Measurements from ENCODE around the gene ZNF836.

ZNF836 gene

DNA sequence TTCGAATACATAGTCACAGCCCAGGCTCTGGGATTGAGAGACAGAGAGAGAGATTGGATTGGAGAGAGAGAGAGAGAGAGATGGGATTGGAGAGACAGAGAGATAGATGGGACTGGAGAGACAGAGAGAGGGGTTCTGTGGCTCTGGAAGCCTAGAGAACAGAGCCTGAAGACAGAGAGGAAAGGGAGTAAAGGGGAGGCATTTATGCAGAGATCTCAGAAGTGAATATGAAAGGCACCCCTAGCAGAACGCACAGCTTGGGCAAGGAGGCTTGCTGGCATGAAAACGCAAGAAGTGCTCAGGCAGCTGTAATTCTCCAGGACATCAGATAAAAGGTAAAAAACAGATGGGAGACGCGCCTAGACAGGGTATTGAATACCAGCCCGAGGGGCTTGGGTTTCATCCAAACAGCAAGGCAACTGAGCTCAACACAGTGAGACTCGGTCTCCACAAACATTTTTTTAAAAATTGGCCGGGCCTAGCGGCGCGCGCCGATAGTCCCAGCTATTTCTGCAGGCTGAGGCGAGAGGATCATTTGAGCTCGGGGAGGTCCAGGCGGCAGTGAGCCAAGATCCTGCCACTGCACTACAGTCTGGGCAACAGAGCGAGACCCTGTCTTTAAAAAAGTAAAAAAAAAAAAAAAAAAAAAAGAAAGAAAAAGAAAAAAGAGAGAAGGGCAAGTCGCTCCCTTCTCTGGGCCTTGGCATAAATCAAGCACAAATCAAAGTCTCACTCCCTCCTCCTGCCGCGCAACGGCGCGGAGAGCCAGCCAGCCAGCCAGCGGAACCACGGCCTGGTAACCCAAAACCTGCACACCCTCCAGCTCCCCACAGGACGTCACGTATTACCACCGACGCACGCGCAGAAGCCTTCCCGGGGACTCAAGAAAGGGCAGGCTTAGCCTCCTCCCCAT, 17.7 kb upstream of the ZNF836 start:
- no peak for DNase-seq (ENCODE audit: low read depth, low spot score)

DNA sequence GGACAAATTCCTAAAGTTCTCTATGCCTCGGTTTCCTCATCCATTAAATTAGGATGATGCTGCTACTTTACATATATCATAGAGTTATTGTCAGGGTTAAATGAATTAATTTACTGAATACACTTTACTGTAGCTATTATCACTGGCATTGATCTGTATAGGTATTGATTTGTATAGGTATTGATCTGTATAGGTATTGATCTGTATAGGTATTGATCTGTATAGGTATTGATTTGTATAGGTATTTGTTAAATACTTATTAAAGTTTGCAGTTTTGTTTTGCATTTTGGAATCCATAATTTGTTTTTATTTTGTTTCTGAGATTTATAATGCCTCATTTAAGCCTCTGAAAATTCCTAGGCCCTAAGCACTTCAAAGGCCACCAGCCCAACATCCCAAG, 16.0 kb upstream of the ZNF836 start:
- DNase-seq (ENCODE audit: low read depth, low spot score) = no peak

DNA sequence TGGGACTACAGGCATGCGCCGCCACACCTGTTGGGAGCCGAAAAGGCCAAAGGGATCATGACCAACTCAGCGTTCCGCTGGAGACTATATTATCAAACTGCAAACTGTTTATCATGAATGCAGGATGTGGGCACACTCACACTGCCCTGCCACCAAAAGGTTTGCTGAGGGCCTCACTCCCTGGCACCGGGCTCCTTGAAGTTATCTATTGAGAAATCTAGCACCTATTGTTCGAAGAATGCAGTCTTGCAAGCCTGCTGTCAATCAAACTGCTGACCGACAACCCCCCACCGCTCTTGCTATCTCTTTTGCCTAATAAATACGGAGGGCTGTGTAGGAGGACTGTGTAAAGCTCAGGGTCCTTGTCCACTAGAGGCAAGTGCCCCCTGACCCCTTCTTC, 5.2 kb upstream of the ZNF836 start:
- no peak for DNase-seq (ENCODE audit: low read depth, low spot score)

DNA sequence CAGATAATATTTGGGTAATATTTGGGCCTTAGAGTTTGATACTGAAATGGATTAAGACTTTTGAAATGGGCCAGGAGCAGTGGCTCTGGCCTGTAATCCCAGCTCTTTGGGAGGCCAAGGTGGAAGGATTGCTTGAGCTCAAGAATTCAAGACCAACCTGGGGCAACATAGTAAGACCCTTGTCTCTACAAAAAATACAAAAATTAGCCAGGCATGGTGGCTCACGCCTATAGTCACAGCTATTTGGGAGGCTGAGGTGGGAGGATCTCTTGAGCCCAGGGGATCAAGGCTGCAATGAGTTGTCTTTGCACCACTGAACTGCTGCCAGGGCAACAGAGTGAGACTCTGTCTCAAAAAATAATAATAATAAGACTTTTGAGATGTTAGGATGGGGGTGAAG, 926 bp upstream of the ZNF836 start:
- no peak for DNase-seq (ENCODE audit: low read depth, low spot score)

DNA sequence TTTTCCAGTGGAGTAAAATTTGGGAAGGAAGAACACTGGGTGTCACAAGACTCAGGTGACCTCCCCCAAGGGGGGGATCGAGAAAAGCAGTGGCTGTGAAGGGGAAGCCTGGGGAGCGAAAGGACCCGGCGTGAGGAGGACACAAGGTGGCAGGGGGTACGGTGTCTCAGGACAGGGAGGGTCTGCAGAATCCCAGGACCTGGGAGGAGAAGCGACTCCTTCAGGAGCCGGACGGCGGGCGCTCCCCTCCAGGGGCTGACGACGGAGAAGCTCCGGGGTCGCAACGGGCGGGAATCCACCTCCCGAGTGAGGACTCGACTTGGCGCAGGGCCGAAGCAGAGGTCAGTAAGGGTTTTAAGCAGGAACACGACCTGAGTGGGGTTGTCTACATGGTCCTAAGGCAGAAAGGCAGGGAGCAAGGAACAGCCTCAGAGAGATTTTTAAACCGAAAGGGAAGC, 529 bp downstream of the ZNF836 start:
- DNase-seq (ENCODE audit: low read depth, low spot score) = no peak

DNA sequence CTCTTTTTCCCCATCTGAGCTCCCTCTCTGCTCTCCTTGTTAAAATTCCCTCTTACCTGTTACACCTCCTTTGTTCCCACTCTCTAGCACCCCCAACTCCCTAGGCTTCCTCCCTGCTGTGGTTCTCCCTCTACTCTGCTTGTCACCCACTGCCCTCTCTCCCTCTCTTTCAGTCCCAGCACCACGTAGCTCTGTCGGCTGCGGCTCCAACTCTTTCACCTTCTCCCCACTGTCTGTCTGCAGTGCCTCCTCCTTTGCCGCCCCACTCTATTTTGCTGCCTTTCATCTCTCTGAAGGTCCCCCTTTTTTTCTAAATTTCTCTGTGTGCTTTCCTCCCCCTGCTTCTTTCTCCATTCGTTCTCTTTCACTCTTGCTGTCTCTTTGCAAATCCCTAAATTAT, 1.1 kb downstream of the ZNF836 start:
- no peak for DNase-seq (ENCODE audit: low read depth, low spot score)

DNA sequence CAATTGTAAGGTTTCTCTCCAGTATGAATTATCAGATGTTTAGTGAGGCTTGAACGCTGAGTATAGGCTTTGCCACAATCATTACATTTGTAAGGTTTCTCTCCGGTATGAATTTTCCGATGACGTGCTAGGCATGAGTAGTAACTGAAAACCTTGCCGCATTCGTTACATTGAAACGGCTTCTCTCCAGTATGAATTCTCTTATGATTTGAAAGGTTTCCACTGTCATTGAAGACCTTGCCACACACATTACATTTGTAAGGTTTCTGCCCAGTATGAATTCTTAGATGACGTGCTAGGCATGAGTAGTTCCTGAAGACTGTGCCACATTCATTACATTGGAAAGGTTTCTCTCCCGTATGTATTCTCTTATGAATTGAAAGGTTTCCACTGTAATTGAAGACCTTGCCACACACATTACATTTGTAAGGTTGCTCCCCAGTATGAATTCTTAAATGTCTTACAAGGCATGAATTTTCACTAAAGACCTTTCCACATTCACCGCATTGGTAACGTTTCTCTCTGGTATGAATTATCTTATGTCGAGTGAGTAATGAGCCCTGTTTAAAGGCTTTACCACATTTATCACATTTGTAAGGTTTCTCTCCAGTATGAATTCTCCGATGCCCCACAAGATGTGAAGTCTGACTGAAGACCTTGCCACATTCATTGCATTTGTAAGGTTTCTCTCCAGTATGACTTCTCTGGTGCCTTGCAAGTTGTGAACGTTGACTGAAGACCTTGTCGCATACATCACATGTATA, 15.6 kb downstream of the ZNF836 start:
- DNase-seq (ENCODE audit: low read depth, low spot score) = no peak

DNA sequence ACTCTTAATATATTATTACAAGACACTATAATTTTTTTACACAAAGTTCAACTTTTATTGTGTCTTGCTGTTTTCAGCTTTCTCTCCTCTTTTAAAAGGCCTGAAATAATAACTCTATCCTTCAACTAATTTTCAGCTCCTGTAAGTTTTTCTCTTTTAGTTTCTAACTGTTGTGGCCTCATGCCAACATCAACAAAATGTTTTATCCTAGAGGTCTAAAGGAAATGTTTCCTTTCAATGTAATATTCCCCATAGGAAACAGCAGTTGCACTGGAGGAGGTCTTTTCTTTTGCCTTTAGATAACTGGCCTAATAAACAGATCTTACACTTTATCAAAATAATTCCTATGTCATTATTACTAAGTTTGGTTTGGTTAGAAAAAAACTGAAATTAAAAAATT, 23.2 kb downstream of the ZNF836 start:
- DNase-seq (ENCODE audit: low read depth, low spot score) = no peak

DNA sequence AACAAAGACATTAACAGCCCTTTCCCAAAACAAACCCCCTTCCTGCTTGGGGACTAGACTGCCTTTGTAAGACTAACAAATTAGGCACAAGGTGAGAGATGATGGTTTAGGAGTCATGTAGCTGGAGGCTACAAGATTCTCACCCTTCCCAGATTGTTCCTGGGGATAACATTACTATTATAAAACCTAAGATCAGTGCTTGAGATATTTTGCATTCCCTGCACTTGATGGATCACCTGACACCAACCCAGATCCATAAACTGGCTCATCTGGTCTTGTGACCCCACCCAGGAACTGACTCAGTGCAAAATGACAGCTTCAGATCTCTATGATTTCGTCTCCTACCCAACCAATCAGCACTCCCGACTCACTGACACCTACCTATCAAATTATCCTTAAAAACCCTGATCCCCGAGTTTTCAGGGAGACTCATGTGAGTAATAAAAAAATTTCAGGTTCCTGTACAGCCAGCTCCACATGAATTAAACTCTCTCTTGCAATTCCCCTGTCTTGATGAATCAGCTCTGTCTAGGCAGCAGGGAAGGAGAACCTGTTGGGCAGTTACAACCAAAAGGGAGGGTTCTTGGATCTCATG, 29.3 kb downstream of the ZNF836 start:
- no peak for DNase-seq (ENCODE audit: low read depth, low spot score)

DNA sequence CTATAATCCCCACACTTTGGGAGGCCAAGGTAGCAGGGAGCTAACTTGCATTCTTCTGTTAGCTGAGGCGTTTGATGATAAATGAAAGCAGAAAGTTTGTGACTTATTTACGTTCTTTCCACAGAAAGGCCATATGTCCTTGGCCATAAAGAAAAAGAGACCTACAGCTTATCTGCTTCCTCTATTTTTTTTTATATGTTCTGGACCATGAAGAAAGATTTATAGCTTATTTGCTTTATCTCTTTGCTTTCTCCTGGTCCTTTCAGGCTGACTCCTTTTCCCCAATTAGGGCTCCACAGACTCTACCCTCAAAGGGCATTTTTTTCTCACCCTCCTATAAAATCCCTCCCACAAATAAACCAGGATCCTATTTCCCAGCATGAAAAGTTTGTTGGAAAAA, 30.2 kb downstream of the ZNF836 start:
- no peak for DNase-seq (ENCODE audit: low read depth, low spot score)

DNA sequence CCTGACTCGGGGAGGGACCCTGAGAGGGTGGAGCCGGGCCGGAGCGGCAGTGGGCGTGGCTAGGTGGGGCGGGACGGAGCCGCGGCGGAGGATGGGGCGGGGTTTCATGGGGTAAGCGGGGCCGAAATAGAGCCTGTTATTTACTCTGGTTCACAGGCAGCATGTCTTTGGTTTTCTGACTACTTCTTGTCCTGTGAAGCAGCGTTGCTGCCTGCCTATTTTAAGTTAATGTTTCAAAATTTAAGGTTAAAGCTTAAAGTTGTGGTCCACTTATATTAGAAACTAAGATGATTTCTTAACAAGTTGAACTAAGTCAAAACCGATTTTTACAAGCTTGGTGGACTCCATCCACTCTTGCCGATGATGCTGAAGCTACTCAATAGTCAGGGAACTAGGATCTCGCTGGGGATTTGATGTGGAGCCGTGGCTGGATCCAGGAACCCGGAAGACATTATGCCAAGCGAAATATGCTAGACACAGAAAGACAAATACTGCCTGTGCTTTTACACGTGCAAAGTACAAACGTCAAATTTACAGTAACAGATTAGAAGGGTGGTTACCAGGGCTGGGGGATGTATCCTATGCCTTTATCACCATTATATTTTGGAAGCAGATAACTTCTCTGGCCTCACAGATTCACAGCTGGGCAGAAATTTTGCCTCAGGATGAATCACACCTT, 31.2 kb downstream of the ZNF836 start:
- DNase-seq (ENCODE audit: low read depth, low spot score) = no peak

DNA sequence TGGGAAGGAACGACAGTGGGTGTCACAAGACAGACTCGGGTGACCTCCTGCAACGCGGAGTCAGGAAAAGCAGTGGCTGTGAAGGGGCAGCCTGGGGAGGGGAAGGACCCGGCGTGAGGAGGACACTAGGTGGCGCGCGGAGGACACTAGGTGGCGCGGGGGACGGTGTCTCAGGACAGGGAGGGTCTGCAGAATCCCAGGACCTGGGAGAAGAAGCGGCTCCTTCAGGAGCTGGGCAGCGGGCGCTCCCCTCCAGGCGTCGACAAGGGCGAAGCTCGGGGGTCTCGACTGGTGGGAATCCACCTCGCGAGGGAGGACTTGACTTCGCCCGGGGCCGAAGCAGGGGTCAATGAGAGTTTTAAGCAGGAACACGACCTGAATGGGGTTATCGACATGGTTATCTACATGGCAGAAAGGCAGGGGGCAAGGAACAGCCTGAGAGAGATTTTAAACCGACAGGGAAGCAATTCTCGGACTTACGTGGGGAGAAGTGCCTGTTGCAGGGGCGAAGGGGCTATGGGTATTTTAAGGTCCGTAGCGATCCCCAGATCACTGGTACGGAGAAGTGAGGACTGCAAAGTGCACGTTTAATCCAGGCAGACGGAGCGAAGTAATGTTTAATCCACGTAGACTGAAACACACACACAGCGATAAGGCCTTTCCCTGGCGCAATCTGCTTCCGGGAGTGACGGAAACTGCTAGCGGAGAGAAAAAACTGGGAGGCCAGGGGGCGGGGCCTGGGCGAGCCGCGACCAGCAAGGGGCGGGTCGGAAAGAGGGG, 32.0 kb downstream of the ZNF836 start, which contains the start of gene ZNF616:
Gene ZNF616 (minus strand): TSS at position 687 of the 780 bp plus-strand sequence. CDS start 9,426 bp downstream, outside the sequence.
- peak; percentile 98 for DNase-seq (ENCODE audit: low read depth, low spot score)

DNA sequence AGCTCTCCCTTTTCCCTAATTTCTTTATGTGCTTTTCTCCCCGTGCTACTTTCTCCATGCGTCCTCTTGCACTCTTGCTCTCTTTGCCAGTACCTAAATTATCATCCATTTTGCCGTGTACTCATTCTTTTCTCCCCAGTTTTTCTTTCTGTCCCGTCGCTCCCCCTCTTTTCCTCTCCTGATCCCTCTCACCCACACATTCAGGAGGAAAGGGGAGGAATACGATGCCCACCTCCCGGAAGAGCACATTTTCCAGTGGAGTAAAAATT, 32.5 kb downstream of the ZNF836 start:
- no peak for DNase-seq (ENCODE audit: low read depth, low spot score)

DNA sequence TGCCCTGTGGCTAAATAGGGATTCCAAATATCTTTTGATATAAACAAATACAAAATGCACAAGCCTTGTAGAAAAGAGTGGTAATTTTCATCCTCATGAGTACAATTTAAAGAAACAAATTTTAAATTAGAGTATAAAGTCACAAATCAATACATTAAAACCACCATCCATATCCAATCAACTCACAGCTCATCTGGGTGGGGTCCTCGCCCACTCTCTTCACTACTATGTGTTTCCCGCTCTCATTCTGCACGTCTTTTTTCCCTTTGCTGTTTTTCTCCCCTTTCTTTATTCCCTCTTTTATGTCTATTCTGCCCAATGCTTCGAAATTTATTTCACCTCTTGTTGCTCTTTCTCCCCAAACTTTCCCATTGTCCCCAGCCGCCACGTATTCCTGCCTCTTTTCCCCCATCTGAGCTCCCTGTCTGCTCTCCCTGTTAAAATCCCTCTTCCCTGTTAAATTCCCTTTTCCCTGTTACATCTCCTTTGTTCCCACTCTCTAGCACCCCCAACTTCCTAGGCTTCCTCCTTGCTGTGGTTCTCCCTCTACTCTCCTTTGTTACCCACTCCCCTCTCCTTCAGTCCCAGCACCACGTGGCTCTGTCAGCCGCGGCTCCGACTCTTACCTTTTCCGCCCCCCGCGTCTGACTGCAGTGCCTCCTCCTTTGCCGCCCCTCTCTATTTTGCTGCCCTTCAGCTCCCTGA, 33.0 kb downstream of the ZNF836 start:
- no peak for DNase-seq (ENCODE audit: low read depth, low spot score)

DNA sequence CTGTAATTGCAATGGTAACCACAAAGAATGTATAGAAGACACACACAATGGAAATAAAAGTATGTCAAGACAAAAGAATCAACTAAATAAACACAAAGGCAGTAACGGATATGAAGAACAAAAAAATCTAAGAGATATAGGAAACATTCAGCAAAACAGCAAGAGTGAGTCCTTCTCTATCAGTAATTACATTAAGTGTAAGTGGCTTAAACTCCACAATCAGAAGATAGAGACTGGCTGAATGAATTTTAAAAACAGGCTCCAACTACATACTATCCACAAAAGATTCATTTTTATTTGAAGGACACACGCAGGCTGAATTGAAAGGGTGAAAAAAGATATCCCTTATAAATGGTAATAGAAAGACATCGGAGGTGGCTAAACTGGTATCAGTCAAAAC, 51.1 kb downstream of the ZNF836 start:
- DNase-seq (ENCODE audit: low read depth, low spot score) = no peak

DNA sequence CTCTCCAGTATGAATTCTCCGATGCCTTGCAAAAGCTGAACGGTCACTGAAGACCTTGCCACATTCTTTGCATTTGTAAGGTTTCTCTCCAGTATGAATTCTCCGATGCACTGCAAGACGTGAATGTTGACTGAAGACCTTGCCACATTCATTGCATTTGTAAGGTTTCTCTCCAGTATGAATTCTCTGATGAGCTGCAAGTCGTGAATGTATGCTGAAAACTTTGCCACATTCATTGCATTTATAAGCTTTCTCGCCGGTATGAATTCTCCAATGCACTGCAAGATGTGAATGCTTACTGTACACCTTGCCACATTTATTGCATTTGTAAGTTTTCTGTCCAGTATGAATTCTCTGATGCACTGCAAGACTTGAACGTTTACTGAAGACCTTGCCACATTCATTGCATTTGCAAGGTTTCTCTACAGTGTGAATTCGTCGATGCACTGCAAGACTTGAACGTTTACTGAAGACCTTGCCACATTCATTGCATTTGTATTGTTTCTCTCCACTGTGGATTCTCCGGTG, 55.8 kb downstream of the ZNF836 start:
- DNase-seq (ENCODE audit: low read depth, low spot score) = no peak

DNA sequence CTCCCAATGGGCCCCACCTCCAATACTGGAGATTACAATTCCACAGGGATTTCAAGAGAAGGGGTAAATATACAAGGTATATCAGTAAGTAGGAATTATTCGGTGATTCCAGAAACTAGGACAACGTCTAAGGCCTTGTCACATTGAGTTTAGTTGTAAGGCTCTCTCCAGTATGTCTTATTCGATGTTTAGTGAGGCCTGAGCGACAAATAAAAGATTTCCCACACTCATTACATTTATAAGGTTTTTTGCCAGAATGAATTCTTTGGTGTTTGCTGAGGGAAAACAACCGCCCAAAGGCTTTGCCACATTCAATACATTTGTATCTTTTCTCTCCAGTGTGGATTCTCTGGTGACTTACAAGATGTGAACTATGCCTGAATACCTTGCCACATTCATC, 56.7 kb downstream of the ZNF836 start:
- no peak for DNase-seq (ENCODE audit: low read depth, low spot score)

DNA sequence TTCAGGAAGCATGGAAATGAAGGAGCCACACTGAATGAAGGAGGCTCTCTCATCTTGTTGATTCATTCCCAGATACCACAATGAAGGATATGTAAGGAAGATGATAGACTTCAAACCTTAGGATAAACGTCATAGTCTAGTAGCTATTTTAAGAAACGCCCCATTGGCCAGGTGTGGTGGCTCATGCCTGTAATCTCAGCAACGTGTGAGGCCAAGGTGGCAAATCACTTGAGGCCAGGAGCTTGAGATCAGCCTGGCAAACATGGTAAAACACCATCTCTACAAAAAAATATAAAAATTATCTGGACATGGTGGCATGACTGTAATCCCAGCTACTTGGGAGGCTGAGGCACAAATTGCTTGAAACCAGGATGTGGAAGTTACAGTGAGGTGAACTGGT, 58.8 kb downstream of the ZNF836 start:
- no peak for DNase-seq (ENCODE audit: low read depth, low spot score)

DNA sequence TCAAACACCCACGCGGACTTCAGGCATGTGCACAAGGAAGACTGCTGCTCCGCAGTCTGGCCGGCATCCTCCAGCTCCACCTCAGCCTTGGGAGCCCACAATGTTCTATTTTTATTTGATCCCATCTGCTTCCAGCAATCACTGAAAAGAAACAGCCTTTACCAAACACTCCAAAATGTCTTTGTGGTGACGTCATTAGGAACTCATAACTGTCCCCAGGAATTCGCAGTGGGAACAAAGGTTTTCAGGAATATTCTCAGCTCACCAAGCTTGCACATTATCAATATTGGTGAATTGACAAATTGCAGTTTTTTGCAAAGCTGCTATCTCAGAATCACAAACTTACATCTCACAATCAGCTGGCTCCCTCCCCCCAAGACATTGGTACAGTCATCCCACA, 60.6 kb downstream of the ZNF836 start:
- DNase-seq (ENCODE audit: low read depth, low spot score) = no peak

Data from activated naive CD8-positive, alpha-beta T cell treated with anti-CD3 and anti-CD28 coated beads, Interleukin-2, amount 50 U/mL, for 16 hours (primary cell).